OCI-LY3 (cell line): Measurements from ENCODE around the gene TRIO.

Experiments
- H2AFZ ChIP-seq: fragments of 200-600, 300-600 bp; shearing (Covaris generic); 2 replicates; pipeline ENCODE4 v1.6.0; 2014; ENCODE audit warnings: antibody characterized with exemption, low read depth, low read length
- H3K27ac ChIP-seq: fragments of 200-600, 300-600 bp; sonication (generic); 2 replicates; pipeline ENCODE4 v1.5.1; 2014; ENCODE audit warnings: mild to moderate bottlenecking, low read length, moderate library complexity, mixed read lengths
- H3K27me3 ChIP-seq: fragments of 200-600, 300-600 bp; sonication (generic); 2 replicates; pipeline ENCODE4 v1.6.1; 2014; ENCODE audit warnings: low read depth, low read length, mixed read lengths
- H3K36me3 ChIP-seq: fragments of 200-600, 300-600 bp; sonication (generic); replicated peaks from 2 replicates; pipeline ENCODE3; 2014; ENCODE audit warnings: low read depth, low read length, mixed read lengths
- H3K4me1 ChIP-seq: fragments of 300-600, 200-600 bp; sonication (generic); 2 replicates; pipeline ENCODE4 v1.6.1; 2014; ENCODE audit warnings: low read length, mixed read lengths
- H3K4me2 ChIP-seq: fragments of 200-600, 300-600 bp; sonication (generic); 2 replicates; pipeline ENCODE4 v1.6.1; 2014; ENCODE audit warnings: low read length, mixed read lengths
- H3K4me3 ChIP-seq: fragments of 300-600, 200-600 bp; sonication (generic); 2 replicates; pipeline ENCODE4 v1.5.1; 2014; ENCODE audit warnings: antibody characterized with exemption, mild to moderate bottlenecking, low read length, moderate library complexity
- H3K79me2 ChIP-seq: fragments of 300-600, 200-600 bp; shearing (Covaris generic); 2 replicates; pipeline ENCODE4 v1.6.1; 2014; ENCODE audit warnings: mild to moderate bottlenecking, low read length, mixed read lengths
- H3K9ac ChIP-seq: fragments of 300-600, 200-600 bp; shearing (Covaris generic); 2 replicates; pipeline ENCODE4 v1.6.0; 2014; ENCODE audit warnings: mild to moderate bottlenecking, low read length, moderate library complexity
- H3K9me3 ChIP-seq: fragments of 200-600, 300-600 bp; shearing (Covaris generic); 2 replicates; pipeline ENCODE4 v1.6.1; 2014; ENCODE audit warnings: low read length, mixed read lengths; ENCODE audit not compliant: insufficient read depth
- H4K20me1 ChIP-seq: fragments of 200-600, 300-600 bp; sonication (generic); 2 replicates; pipeline ENCODE4 v1.6.1; 2016; ENCODE audit warnings: low read length, mixed read lengths; ENCODE audit not compliant: insufficient read depth
- CTCF ChIP-seq: fragments of 200-600, 300-600 bp; sonication (generic); IDR thresholded peaks from 2 replicates; pipeline ENCODE4 v1.5.1; 2014; ENCODE audit warnings: antibody characterized with exemption, low read length, low read depth
- EZH2phosphoT487 ChIP-seq: fragments of 200-600 bp; shearing (Covaris generic); IDR thresholded peaks from 2 replicates; pipeline ENCODE4 v1.6.1; 2018; ENCODE audit warnings: antibody characterized with exemption, mixed run types, low read depth

TRIO gene

GRCh38 chr5:14266171-14266570 is 123.0 kb downstream of the TRIO start:
- Histone ChIP-seq H4K20me1 (no peaks in the 10 kb centered on the region), H3K4me3 (no peak overlapping the region), H3K36me3 (no peaks in the 10 kb centered on the region), H3K27ac (no peak overlapping the region), H3K27me3 (0 out of 2 replicates have a peak, but pooled peaks cover 3% of the 10 kb centered on the region), H3K9ac (no peak overlapping the region), H3K9me3 (no peaks in the 10 kb centered on the region), H3K79me2 (no peaks in the 10 kb centered on the region), H3K4me2 (no peak overlapping the region), H2AFZ (no peak overlapping the region), H3K4me1 (no peaks in the 10 kb centered on the region)
- no peak for TF ChIP-seq CTCF
- no peak for TF ChIP-seq EZH2phosphoT487

GRCh38 chr5:14266686-14267085 is 123.5 kb downstream of the TRIO start:
- Histone ChIP-seq H3K27me3 (0 out of 2 replicates have a peak, but pooled peaks cover 3% of the 10 kb centered on the region), H3K9ac (no peak overlapping the region), H3K27ac (no peak overlapping the region), H2AFZ (no peak overlapping the region), H3K4me2 (no peak overlapping the region), H3K79me2 (no peaks in the 10 kb centered on the region), H3K4me3 (no peak overlapping the region), H3K4me1 (no peaks in the 10 kb centered on the region), H4K20me1 (no peaks in the 10 kb centered on the region), H3K36me3 (no peaks in the 10 kb centered on the region), H3K9me3 (no peaks in the 10 kb centered on the region)
- TF ChIP-seq CTCF = no peak
- TF ChIP-seq EZH2phosphoT487 = no peak

- Histone ChIP-seq H3K27me3 (0 out of 2 replicates have a peak, but pooled peaks cover 3% of the 10 kb centered on the region), H3K4me2 (no peak overlapping the region), H3K79me2 (no peaks in the 10 kb centered on the region), H3K4me1 (no peaks in the 10 kb centered on the region), H2AFZ (no peak overlapping the region), H4K20me1 (no peaks in the 10 kb centered on the region), H3K27ac (no peak overlapping the region), H3K9me3 (no peaks in the 10 kb centered on the region), H3K4me3 (no peak overlapping the region), H3K36me3 (no peaks in the 10 kb centered on the region), H3K9ac (no peak overlapping the region)
- TF ChIP-seq EZH2phosphoT487 (no peak), CTCF (no peak)
Measured at GRCh38 chr5:14267166-14267838, 124.2 kb downstream of the TRIO start.

- Histone ChIP-seq H3K9me3 (no peaks in the 10 kb centered on the region), H3K79me2 (no peaks in the 10 kb centered on the region), H3K36me3 (no peaks in the 10 kb centered on the region), H3K27me3 (0 out of 2 replicates have a peak, but pooled peaks cover 3% of the 10 kb centered on the region), H3K4me2 (no peak overlapping the region), H3K9ac (no peak overlapping the region), H3K4me1 (no peaks in the 10 kb centered on the region), H2AFZ (no peak overlapping the region), H3K27ac (no peak overlapping the region), H3K4me3 (no peak overlapping the region), H4K20me1 (no peaks in the 10 kb centered on the region)
- TF ChIP-seq EZH2phosphoT487 (no peak), CTCF (no peak)
Measured at GRCh38 chr5:14267991-14268708, 125.0 kb downstream of the TRIO start.
